ENCODE measurements around the gene ZNF22.

ZNF22 gene

DNA sequence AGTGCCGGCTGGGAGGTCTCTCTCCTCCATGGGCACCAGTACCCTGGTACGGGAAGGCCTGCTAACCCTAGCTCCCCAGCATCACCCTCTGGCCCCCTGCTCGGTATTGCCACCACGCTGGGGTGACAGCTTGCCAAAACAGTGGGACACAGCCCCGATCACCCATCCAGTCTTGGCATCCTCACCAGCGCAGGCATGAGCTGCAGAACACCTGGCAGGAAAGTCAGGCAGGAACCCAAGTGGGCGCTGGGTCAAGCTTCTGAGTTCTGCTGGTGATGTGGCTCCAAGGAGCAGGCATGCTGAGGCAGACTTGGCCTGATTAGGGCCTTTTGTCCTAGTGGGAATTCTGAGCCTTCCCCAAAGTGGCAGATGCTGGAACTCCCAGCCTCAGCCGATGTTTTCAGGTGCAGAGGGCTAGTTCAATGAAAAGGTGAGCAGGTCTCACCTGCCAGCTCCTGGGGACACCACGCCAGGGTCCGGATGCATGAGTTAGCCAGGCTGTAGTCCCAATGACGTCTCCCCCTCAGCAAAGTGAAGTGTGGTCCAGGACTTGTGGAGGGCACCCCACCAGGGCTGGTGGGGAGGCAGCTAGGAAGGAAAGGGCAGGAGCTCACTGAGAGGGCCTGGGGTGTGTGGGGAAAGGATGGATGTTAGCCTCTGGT lies 8.5 kb upstream of the ZNF22 start:
- Histone ChIP-seq H3K4me3 (no peak overlapping the region), H3K9ac (peak overlapping the region in 7 of 11 experiments; percentile 9 to 33 (median 18); a peak in 7 of 22 replicates), H3K4me2 (peak overlapping the region in 10 of 11 experiments; percentile 14 to 95 (median 86); a peak in 20 of 22 replicates), H3K27me3 (no peaks in the 10 kb centered on the region), H4K20me1 (peaks cover 0 to 92% (median 0%) of the 10 kb centered on the region in 11 experiments; a peak in 9 of 22 replicates), H3K27ac (peak overlapping the region in 3 of 11 experiments; percentile 7 to 97 (median 11); a peak in 3 of 22 replicates), H3K36me3 (peaks cover 0 to 83% (median 49%) of the 10 kb centered on the region in 11 experiments; a peak in 12 of 22 replicates), H3K4me1 (peaks cover 80 to 87% (median 85%) of the 10 kb centered on the region in 10 experiments), H3K9me3 (replicated peaks in 1 of 11) (no peaks in the 10 kb centered on the region)
- no peak for TF ChIP-seq Cebpa-rat (IDR thresholded peaks at IDR 0.05)

DNA sequence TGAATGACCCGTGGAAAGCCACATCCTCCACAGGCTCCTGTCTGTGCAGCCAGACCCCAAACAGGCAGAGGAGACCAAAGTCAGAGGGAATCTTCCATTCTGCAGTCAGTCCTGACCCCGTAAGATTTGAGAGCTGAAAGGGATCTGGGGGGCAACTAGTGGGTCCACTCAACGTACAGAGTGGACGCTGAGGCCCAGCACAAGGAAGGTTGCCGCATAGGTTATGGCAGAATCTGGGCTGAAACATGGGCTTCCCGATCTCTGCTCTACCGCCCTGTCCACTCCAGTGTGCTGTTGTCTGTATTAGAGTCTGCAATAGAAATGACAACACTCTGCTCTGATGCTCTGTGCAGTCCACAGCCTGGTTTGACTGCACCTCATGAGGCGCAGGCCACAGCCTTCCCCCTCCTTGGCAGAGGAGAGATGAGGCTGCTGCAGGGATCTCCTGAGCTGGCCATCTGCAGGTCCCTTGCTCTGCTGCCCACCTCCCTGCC lies 7.9 kb upstream of the ZNF22 start:
- H3K27ac ChIP-seq: peak overlapping the region in 2 of 11 experiments; percentile 11 to 97; a peak in 3 of 22 replicates
- no peak for TF ChIP-seq Cebpa-rat (IDR thresholded peaks at IDR 0.05)
- H4K20me1 ChIP-seq: peaks cover 0 to 86% (median 0%) of the 10 kb centered on the region in 11 experiments; a peak in 9 of 22 replicates
- H3K4me3 ChIP-seq: no peak overlapping the region
- peak overlapping the region in 5 of 11 experiments; percentile 9 to 40 (median 26); a peak in 7 of 22 replicates for H3K9ac ChIP-seq
- H3K9me3 ChIP-seq (replicated peaks in 1 of 11): no peaks in the 10 kb centered on the region
- peak overlapping the region in 10 of 11 experiments; percentile 14 to 95 (median 86); a peak in 20 of 22 replicates for H3K4me2 ChIP-seq
- no peaks in the 10 kb centered on the region for H3K27me3 ChIP-seq
- peaks cover 0 to 77% (median 43%) of the 10 kb centered on the region in 11 experiments; a peak in 12 of 22 replicates for H3K36me3 ChIP-seq
- H3K4me1 ChIP-seq: peaks cover 86 to 93% (median 90%) of the 10 kb centered on the region in 10 experiments

DNA sequence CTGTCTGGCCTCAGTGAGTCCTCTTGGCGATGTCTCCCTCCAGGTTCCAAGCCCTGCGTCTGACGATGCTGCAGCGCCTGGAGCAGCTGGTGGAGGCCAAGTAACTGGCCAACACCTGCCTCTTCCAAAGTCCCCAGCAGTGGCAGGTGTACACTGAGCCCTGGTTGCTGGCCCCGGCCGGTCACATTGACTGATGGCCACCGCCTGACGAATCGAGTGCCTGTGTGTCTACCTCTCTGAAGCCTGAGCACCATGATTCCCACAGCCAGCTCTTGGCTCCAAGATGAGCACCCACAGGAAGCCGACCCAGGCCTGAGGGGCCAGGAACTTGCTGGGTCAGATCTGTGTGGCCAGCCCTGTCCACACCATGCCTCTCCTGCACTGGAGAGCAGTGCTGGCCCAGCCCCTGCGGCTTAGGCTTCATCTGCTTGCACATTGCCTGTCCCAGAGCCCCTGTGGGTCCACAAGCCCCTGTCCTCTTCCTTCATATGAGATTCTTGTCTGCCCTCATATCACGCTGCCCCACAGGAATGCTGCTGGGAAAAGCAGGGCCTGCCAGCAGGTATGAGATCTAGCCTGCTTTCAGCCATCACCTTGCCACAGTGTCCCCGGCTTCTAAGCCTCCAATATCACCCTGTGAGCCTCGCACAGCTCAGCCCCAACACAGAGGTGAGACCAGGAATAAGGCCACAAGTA lies 7.3 kb upstream of the ZNF22 start:
- peak overlapping the region in 3 of 11 experiments; percentile 8 to 97 (median 16); a peak in 4 of 22 replicates for H3K27ac ChIP-seq
- H3K36me3 ChIP-seq: peaks cover 0 to 71% (median 39%) of the 10 kb centered on the region in 11 experiments; a peak in 12 of 22 replicates
- H3K4me3 ChIP-seq: no peak overlapping the region
- H4K20me1 ChIP-seq: peaks cover 0 to 80% (median 0%) of the 10 kb centered on the region in 11 experiments; a peak in 9 of 22 replicates
- H3K27me3 ChIP-seq: no peaks in the 10 kb centered on the region
- H3K9me3 ChIP-seq (replicated peaks in 1 of 11): no peaks in the 10 kb centered on the region; a peak in 3 of 22 replicates
- peak overlapping the region in 4 of 11 experiments; percentile 7 to 40 (median 28); a peak in 5 of 22 replicates for H3K9ac ChIP-seq
- peak overlapping the region in 10 of 11 experiments; percentile 14 to 95 (median 86); a peak in 20 of 22 replicates for H3K4me2 ChIP-seq
- H3K4me1 ChIP-seq: peaks cover 90 to 99% (median 96%) of the 10 kb centered on the region in 10 experiments
- TF ChIP-seq Cebpa-rat (IDR thresholded peaks at IDR 0.05): no peak

DNA sequence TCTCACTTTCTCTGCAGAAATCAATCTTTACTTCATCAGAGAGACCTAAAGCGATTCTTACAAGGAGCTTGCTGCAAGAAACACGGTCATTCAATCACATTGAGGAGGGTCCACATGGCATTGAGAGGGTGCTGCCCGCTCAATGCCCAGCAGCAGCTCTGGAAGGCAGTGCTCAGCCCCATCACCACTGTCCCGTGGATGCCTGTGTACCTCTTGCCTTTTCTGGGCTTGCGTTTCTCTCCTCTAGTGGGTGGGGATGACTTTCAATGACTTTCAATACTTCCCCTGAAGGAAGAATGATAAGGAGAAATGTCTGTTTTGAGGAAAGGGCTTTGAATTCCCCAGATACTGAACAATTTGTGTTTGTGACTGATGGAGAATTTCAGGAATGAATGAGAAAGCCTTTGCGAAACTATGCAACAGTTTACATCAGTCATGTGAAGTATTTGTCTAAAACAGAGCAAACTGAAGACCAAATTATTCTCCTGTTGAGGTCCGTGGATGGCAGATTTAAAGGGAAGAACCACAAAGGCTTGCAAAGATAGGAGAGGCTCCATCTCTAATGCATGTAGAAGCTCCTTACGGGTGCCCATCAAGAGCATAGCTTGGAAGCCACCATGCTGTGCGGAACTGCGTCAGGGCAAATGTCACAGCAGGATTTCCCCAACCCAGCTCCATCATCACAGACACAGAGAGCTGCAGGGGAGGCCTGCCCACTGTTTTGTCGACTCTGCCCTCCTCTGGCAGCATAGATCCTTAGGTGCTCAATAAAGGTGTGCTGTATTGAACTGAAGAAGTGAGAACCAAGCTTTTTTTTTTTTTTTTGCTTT lies 6.6 kb upstream of the ZNF22 start:
- Histone ChIP-seq H3K27me3 (no peaks in the 10 kb centered on the region), H3K4me2 (peak overlapping the region; percentile 60 to 95 (median 86)), H3K9me3 (replicated peaks in 1 of 11) (no peaks in the 10 kb centered on the region; a peak in 3 of 22 replicates), H3K4me1 (peaks cover 95 to 100% (median 100%) of the 10 kb centered on the region in 10 experiments), H3K27ac (peak overlapping the region in 3 of 11 experiments; percentile 8 to 97 (median 16); a peak in 2 of 22 replicates), H3K36me3 (peaks cover 0 to 63% (median 32%) of the 10 kb centered on the region in 11 experiments; a peak in 12 of 22 replicates), H4K20me1 (peaks cover 0 to 72% (median 0%) of the 10 kb centered on the region in 11 experiments; a peak in 9 of 22 replicates), H3K4me3 (no peak overlapping the region), H3K9ac (peak overlapping the region in 2 of 11 experiments; percentile 7 to 30; a peak in 2 of 22 replicates)
- TF ChIP-seq Cebpa-rat (IDR thresholded peaks at IDR 0.05): no peak

DNA sequence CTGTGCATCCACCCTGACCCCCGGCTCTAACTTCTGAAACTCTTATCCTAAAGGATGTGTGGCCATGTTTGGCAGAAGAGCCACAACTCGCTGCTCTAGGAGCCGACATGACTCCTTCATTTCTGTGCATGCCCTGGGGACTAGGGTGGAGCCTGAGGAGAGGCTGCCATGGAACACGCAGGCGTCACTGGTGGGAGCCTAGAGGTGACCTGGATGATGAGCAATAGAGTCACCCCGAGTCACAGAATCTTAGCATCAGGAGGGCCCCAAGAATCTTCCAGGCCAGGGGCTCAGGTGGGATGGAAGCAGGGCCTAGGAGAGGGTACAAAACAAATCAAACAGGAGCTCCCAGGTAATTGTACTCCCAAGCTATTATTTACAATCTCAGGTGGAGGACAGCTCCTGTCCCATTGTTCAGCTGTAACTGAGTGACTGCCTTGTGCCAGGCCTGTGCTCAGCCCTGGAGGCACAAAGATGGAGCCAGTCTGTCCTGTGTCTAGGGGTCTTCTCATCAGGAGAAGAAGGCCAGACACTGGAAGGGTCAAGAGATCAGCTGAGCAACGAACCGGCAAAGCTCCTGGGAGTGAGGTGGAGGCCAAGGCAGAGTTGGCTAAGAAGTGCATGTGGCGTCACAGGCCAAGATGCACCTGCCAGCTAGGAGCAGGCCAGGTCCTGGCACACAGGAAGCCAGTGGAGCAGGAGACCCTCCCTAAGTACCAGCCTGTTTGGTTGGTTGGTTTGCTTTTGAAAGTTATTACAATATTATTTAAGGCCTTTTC lies 5.8 kb upstream of the ZNF22 start:
- TF ChIP-seq Cebpa-rat (IDR thresholded peaks at IDR 0.05): no peak
- Histone ChIP-seq H3K27me3 (no peaks in the 10 kb centered on the region), H4K20me1 (peaks cover 0 to 64% (median 0%) of the 10 kb centered on the region in 11 experiments; a peak in 8 of 22 replicates), H3K9ac (peak overlapping the region in 7 of 11 experiments; percentile 2 to 76 (median 50); a peak in 7 of 22 replicates), H3K27ac (peak overlapping the region in 8 of 11 experiments; percentile 43 to 98 (median 96); a peak in 16 of 22 replicates), H3K9me3 (replicated peaks in 1 of 11) (no peaks in the 10 kb centered on the region; a peak in 3 of 22 replicates), H3K36me3 (peaks cover 0 to 55% (median 32%) of the 10 kb centered on the region in 11 experiments; a peak in 12 of 22 replicates), H3K4me1 (peaks cover 95 to 100% (median 100%) of the 10 kb centered on the region in 10 experiments), H3K4me2 (peak overlapping the region; percentile 60 to 95 (median 86); a peak in 21 of 22 replicates), H3K4me3 (peak overlapping the region in 1 of 10 experiments; percentile 7; a peak in 1 of 20 replicates)

DNA sequence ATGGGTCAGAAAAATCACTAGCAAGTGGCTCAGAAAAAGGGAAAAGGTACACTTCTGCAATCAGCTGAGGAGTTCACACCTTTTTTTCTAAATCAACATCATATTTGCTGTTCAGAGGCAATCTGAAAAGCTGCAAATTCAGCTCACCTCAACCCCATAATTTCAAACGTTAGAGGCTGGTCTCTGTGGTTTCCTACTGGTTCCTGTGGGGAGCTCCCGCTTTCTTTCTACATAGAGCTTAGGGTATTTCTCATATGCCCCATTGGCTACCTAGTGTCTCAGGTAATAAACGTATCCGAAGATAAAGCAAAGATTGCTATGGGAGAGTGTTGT lies 5.2 kb upstream of the ZNF22 start:
- Histone ChIP-seq H3K36me3 (peaks cover 0 to 49% (median 32%) of the 10 kb centered on the region in 11 experiments; a peak in 12 of 22 replicates), H3K27ac (peak overlapping the region; percentile 25 to 98 (median 85); a peak in 20 of 22 replicates), H3K4me3 (peak overlapping the region in 1 of 10 experiments; percentile 7; a peak in 1 of 20 replicates), H3K27me3 (no peaks in the 10 kb centered on the region), H3K4me1 (peaks cover 95 to 100% (median 99%) of the 10 kb centered on the region in 10 experiments), H3K4me2 (peak overlapping the region; percentile 60 to 95 (median 86); a peak in 21 of 22 replicates), H4K20me1 (peaks cover 0 to 58% (median 0%) of the 10 kb centered on the region in 11 experiments; a peak in 8 of 22 replicates), H3K9me3 (replicated peaks in 1 of 11) (no peaks in the 10 kb centered on the region; a peak in 3 of 22 replicates), H3K9ac (peak overlapping the region in 7 of 11 experiments; percentile 7 to 76 (median 66); a peak in 13 of 22 replicates)
- no peak for TF ChIP-seq Cebpa-rat (IDR thresholded peaks at IDR 0.05)

Data from BLaER1 treated with 17β-estradiol and CSF1 and Interleukin-3, amounts not matched to agents 10 nM and 100 nM (cell line).